Heart left ventricle (tissue), 16 donors: Measurements from ENCODE around the gene ACIN1. TPM values are rescaled to one million over a fixed set of nuclear protein-coding genes. Genes with fewer than 3 reads are reported as not detected.

Source experiments
- ATAC-seq, 4 donors: fragments of 200-7000 bp; cut with Tn5 transposase; one replicate each; pipeline ENCODE4 v1.9.1; 2020 to 2022; ENCODE audit warnings: moderate library complexity in 4 of 4, mild to moderate bottlenecking in 3 of 4, moderate number of reproducible peaks in 1 of 4
- DNase-seq, 5 donors: peaks; one replicate each; pipeline ENCODE4 v3.0.0-alpha.2; 2020
- H3K27ac ChIP-seq, 12 donors: fragments of 200-600 bp; sonication (generic) in 4 of 12; one replicate each; pipeline versions ENCODE4 v1.5.0 to v1.8.0; 2016 to 2022; ENCODE audit warnings: mild to moderate bottlenecking in 2 of 12
- H3K27me3 ChIP-seq, 9 donors: fragments of 200-600 bp; sonication (generic) in 2 of 9; one replicate each; pipeline versions ENCODE4 v1.5.1 to v1.8.0; 2016 to 2022; ENCODE audit warnings: mild to moderate bottlenecking in 3 of 9
- H3K36me3 ChIP-seq, 9 donors: fragments of 200-600 bp; sonication (generic) in 2 of 9; one replicate each; pipeline versions ENCODE4 v1.5.0 to v1.8.0; 2018 to 2022; ENCODE audit warnings: mild to moderate bottlenecking in 2 of 9
- H3K4me1 ChIP-seq, 12 donors: fragments of 200-600 bp; sonication (generic) in 4 of 12; one replicate each; pipeline versions ENCODE4 v1.5.0 to v1.8.0; 2016 to 2022; ENCODE audit warnings: mild to moderate bottlenecking in 3 of 12
- H3K4me3 ChIP-seq, 12 donors: fragments of 200-600 bp; sonication (generic) in 4 of 12; one replicate each; pipeline versions ENCODE4 v1.5.0 to v1.8.0; 2017 to 2022; ENCODE audit warnings: mild to moderate bottlenecking in 9 of 12, moderate library complexity in 4 of 12
- H3K9me3 ChIP-seq, 12 donors: fragments of 200-600 bp; sonication (generic) in 4 of 12; one replicate each; pipeline versions ENCODE4 v1.5.0 to v1.8.0; 2016 to 2022; ENCODE audit warnings: mild to moderate bottlenecking in 1 of 12
- CTCF ChIP-seq, 12 donors: fragments of 200-600 bp; sonication (generic) in 4 of 12; IDR thresholded peaks; one replicate each; pipeline versions ENCODE4 v1.5.0 to v1.8.0; 2018 to 2022; ENCODE audit warnings: antibody characterized with exemption in 12 of 12, mild to moderate bottlenecking in 5 of 12
- POLR2A ChIP-seq, 2 donors: fragments of 450-650 bp; IDR thresholded peaks; one replicate each; pipeline ENCODE4 v1.6.1; 2017; ENCODE audit warnings: antibody characterized with exemption in 2 of 2, mild to moderate bottlenecking in 2 of 2, moderate library complexity in 2 of 2
- WGBS, 4 donors: extraction: QIAGEN DNeasy Blood & Tissue Kit in 2 of 4; methylation state at CpG; one replicate each; pipeline versions ENCODE4 v1.1.5 to v1.1.7; 2013 to 2018; 5-methylcytosine and 5-hydroxymethylcytosine counted together
- intact Hi-C, 10 donors: fragments of 100-400 bp; cut with DNase I; formaldehyde crosslinking; loops; one replicate each; pipeline versions ENCODE4 v1.11.1 to v1.14.2; 2022
- polyA plus RNA-seq, 2 donors: library from polyadenylated mRNA; stranded (reverse); fragments of 200-250 nt; gene quantifications; one replicate each; pipeline ENCODE4 v1.2.3, GENCODE V29; 2013
- total RNA-seq, 9 donors: library from RNA; depleted of rRNA in 2 of 9; stranded (reverse); fragments of >200 nt in 2 of 9; fragmentation: NEBNext Ultra II Directional in 3 of 9; extraction: Animal tissue kit (Norgen Biotek cat#: 25700) in 3 of 9; gene quantifications; one replicate each; pipeline versions ENCODE4 v1.1.0 to v1.2.4, GENCODE V29; 2016 to 2023
- donor health status: ischemic (EF 13 %, LVEDD 7.1; RV severe dilation, severe dysfunction).
- donor health status: healthy with polysubstance abuse.
- donor health status: DM: no; HTN: yes; CAD: no.
- donor health status: DM: no; HTN: no; CAD: no.
- donor health status: ischemic (EF 25% LVEDD 6.9; RV normal size, moderate dysfunction).
- donor health status: ischemic (EF 25% LVEDD 5.7; RV mildly dilated, moderate dysfunction).
- donor health status: healthy.
- donor health status: DM: yes; HTN: yes; CAD: no.
- donor health status: ischemic (EF 35%, LVEDD 5.7; RV mildly dilated, moderate dysfunction).
- donor health status: nonischemic (EF 11% LVEDD 7.7; RV severe dilation, severe dysfunction).
- donor health status: DM: yes; HTN: yes; CAD: no.
- donor health status: PGD.
- donor health status: ischemic (EF 29% LVEDD 5.4; RV normal size, mild dysfunction).
- donor health status: nonischemic (EF 23%, LVEDD 6.1; RV moderate dilation, normal function).

ACIN1 gene
- total and polyA plus RNA-seq, 11 donors, result 42.0 to 91.2 (median 65.6) TPM

- no peak overlapping the region for H3K27ac ChIP-seq
Measured at GRCh38 chr14:23101986-23102625, 7.2 kb upstream of the ACIN1 start.

GRCh38 chr14:23101213-23101970 lies 6.5 kb upstream of the ACIN1 start:
- intact Hi-C loops, result no loop called here
- 61 to 77% (median 72%) methylated on average over 6 of the region's 6 CpGs for WGBS, 4 donors

More at GRCh38 chr14:23101986-23102625, 7.2 kb upstream of the ACIN1 start:
- Histone ChIP-seq H3K4me1 (peaks cover 0 to 28% (median 9%) of the 10 kb centered on the region in 12 donors), H3K27me3 (no peaks in the 10 kb centered on the region), H3K36me3 (peaks cover 0 to 26% (median 14%) of the 10 kb centered on the region in 9 donors), H3K4me3 (no peak overlapping the region), H3K9me3 (no peaks in the 10 kb centered on the region)
- WGBS, 4 donors, result 78 to 84% (median 82%) methylated on average over 7 to 10 of the region's 10 CpGs
- ATAC-seq (no peak), DNase-seq (no peak)
- no peak for TF ChIP-seq POLR2A (IDR thresholded peaks at IDR 0.05)
- intact Hi-C loops, result no loop called here

GRCh38 chr14:23099212-23099861 lies 4.4 kb upstream of the ACIN1 start:
- intact Hi-C loops, result loop anchor here in 1 of 10 donors (10.0 kb wide), 1 partner anchor 205 kb away; the partner anchor contains the start of genes BCL2L2 and PPP1R3E
- Histone ChIP-seq H3K9me3 (no peaks in the 10 kb centered on the region), H3K4me3 (no peak overlapping the region), H3K36me3 (peaks cover 0 to 26% (median 14%) of the 10 kb centered on the region in 9 donors), H3K27ac (no peak overlapping the region), H3K27me3 (no peaks in the 10 kb centered on the region), H3K4me1 (peaks cover 0 to 40% (median 18%) of the 10 kb centered on the region in 12 donors)
- ATAC-seq (no peak), DNase-seq (no peak)
- WGBS, 4 donors, result 54 to 68% (median 65%) methylated on average over 10 of the region's 10 CpGs
- peak in 1 of 12 donors; percentile 15 for TF ChIP-seq CTCF (IDR thresholded peaks at IDR 0.05)
- TF ChIP-seq POLR2A (IDR thresholded peaks at IDR 0.05), result no peak

More at GRCh38 chr14:23101213-23101970, 6.5 kb upstream of the ACIN1 start:
- Histone ChIP-seq H3K27ac (no peak overlapping the region), H3K36me3 (peaks cover 0 to 26% (median 14%) of the 10 kb centered on the region in 9 donors), H3K27me3 (no peaks in the 10 kb centered on the region), H3K4me3 (no peak overlapping the region), H3K4me1 (peaks cover 0 to 35% (median 16%) of the 10 kb centered on the region in 12 donors), H3K9me3 (no peaks in the 10 kb centered on the region)
- DNase-seq (no peak), ATAC-seq (peak in 1 of 4 donors; percentile 6)
- TF ChIP-seq POLR2A (IDR thresholded peaks at IDR 0.05) (no peak), CTCF (IDR thresholded peaks at IDR 0.05) (no peak)

- intact Hi-C loops, result loop anchor here in 1 of 10 donors (10.0 kb wide), 1 partner anchor 207 kb away; the partner anchor contains the start of genes BCL2L2 and PPP1R3E
- Histone ChIP-seq H3K36me3 (peaks cover 0 to 32% (median 20%) of the 10 kb centered on the region in 9 donors), H3K4me1 (peaks cover 3 to 55% (median 33%) of the 10 kb centered on the region in 12 donors), H3K4me3 (no peak overlapping the region), H3K27ac (no peak overlapping the region), H3K27me3 (no peaks in the 10 kb centered on the region), H3K9me3 (no peaks in the 10 kb centered on the region)
- ATAC-seq (no peak), DNase-seq (no peak)
- 76 to 89% (median 80%) methylated on average over 7 of the region's 7 CpGs for WGBS, 4 donors
- TF ChIP-seq POLR2A (IDR thresholded peaks at IDR 0.05) (no peak), CTCF (IDR thresholded peaks at IDR 0.05) (no peak)
Measured at GRCh38 chr14:23097786-23098185, 2.9 kb upstream of the ACIN1 start.
